Vagina (tissue), 2 donors: ENCODE results near the gene EAF2.

Experiments
- CTCF ChIP-seq, 3 experiments: fragments of 450-650 bp in 2 of 3; fragments of 200-600 bp in 1 of 3; sonication (generic) in 1 of 3; IDR thresholded peaks; one replicate each; pipeline ENCODE4 v1.5.1; 2017 to 2019; ENCODE audit warnings: antibody characterized with exemption in 3 of 3, mild to moderate bottlenecking in 2 of 3, moderate library complexity in 2 of 3
- POLR2AphosphoS5 ChIP-seq, 2 donors: sonication (generic); formaldehyde crosslinking; IDR thresholded peaks; one replicate each; pipeline ENCODE4 v1.9.0; 2017; ENCODE audit warnings: antibody characterized with exemption in 2 of 2, mild to moderate bottlenecking in 2 of 2, low read depth in 1 of 2; ENCODE audit not compliant: insufficient read depth in 1 of 2

- TF ChIP-seq CTCF (IDR thresholded peaks at IDR 0.05) = no peak
- TF ChIP-seq POLR2AphosphoS5 (IDR thresholded peaks at IDR 0.05; ENCODE audit: insufficient read depth in 1 of 2, low read depth in 1 of 2) = no peak
These were observed 50.4 kb downstream of the EAF2 start for GRCh38 chr3:121885386-121885785.
